PC-9 (cell line): Measurements from ENCODE around the gene GPM6B. TPM values are rescaled to one million over a fixed set of nuclear protein-coding genes. Genes with fewer than 3 reads are reported as not detected.

ENCODE experiments used
- BruUV-seq: library from RNA; stranded (reverse); fragments of 400-500 nt; replicated peaks from 2 replicates; lab custom pipeline; 2021; lab: Mats Ljungman, UMichigan
- CTCF ChIA-PET: fragments of 300-600 bp; sonication (Branson Sonifier 250); formaldehyde crosslinking; loops from one replicate; lab custom pipeline; 2022; ENCODE audit warnings: antibody characterized with exemption; lab: Charles Lee
- POLR2A ChIA-PET: fragments of 300-600 bp; sonication (Branson Sonifier 250); formaldehyde crosslinking; loops from one replicate; lab custom pipeline; 2022; ENCODE audit warnings: antibody characterized with exemption; ENCODE audit not compliant: unreplicated experiment; lab: Charles Lee
- DNase-seq, 2 experiments: peaks; one replicate each; pipeline versions ENCODE4 v3.0.0 to v3.0.0-alpha.2; 2015 to 2022; ENCODE audit warnings: mixed read lengths in 1 of 2
- H2AFZ ChIP-seq: fragments of 200-600 bp; sonication (generic); 2 replicates; pipeline ENCODE4 v1.8.1; 2017; ENCODE audit warnings: antibody characterized with exemption
- H3F3A ChIP-seq: fragments of 200-600 bp; sonication (generic); 2 replicates; pipeline ENCODE4 v1.8.1; 2017; ENCODE audit warnings: antibody characterized with exemption, mild to moderate bottlenecking, low read depth; ENCODE audit not compliant: insufficient read depth
- H3K27ac ChIP-seq: fragments of 200-600 bp; sonication (generic); 2 replicates; pipeline ENCODE4 v1.6.1; 2016; ENCODE audit warnings: mixed run types
- H3K27me3 ChIP-seq: fragments of 200-600 bp; sonication (generic); 2 replicates; pipeline ENCODE4 v1.6.1; 2016; ENCODE audit warnings: low read depth, mixed run types; ENCODE audit not compliant: insufficient read depth
- H3K36me3 ChIP-seq: fragments of 200-600 bp; sonication (generic); 2 replicates; pipeline ENCODE4 v1.6.1; 2016; ENCODE audit warnings: low read depth, mixed run types
- H3K4me1 ChIP-seq: fragments of 200-600 bp; sonication (generic); replicated peaks from 2 replicates; pipeline ENCODE4 v1.6.1; 2016; ENCODE audit warnings: mixed run types; ENCODE audit not compliant: insufficient read depth
- H3K4me2 ChIP-seq: fragments of 200-600 bp; sonication (generic); 2 replicates; pipeline ENCODE4 v1.6.1; 2017; ENCODE audit warnings: mixed run types
- H3K4me3 ChIP-seq: fragments of 200-600 bp; sonication (generic); 2 replicates; pipeline ENCODE4 v1.6.1; 2016; ENCODE audit warnings: mixed run types
- H3K79me2 ChIP-seq: fragments of 200-600 bp; sonication (generic); 2 replicates; pipeline ENCODE4 v1.6.1; 2017; ENCODE audit warnings: low read depth, mixed run types
- H3K9me2 ChIP-seq: fragments of 200-600 bp; sonication (generic); 2 replicates; pipeline ENCODE4 v1.8.1; 2017; ENCODE audit warnings: mild to moderate bottlenecking; ENCODE audit not compliant: insufficient read depth
- H3K9me3 ChIP-seq: fragments of 200-600 bp; sonication (generic); 2 replicates; pipeline ENCODE4 v1.8.1; 2016; ENCODE audit warnings: low read depth; ENCODE audit not compliant: insufficient read depth
- H4K20me1 ChIP-seq: fragments of 200-600 bp; sonication (generic); 2 replicates; pipeline ENCODE4 v1.8.1; 2017; ENCODE audit not compliant: insufficient read depth
- EZH2 ChIP-seq: fragments of 200-600 bp; sonication (generic); IDR thresholded peaks from 2 replicates; pipeline ENCODE4 v1.8.0; 2017; ENCODE audit warnings: antibody characterized with exemption, low read depth
- intact Hi-C: fragments of 100-400 bp; cut with micrococcal nuclease; formaldehyde crosslinking; loops from one replicate; pipeline ENCODE4 v1.10.0; 2022; ENCODE audit not compliant: unreplicated experiment
- total RNA-seq: library from RNA; stranded (reverse); gene quantifications from 2 replicates; pipeline ENCODE4 v1.2.3, GENCODE V29; 2021
- TF ChIP-seq, protein P1 (sequence below): fragments of 200-600 bp; sonication (generic); conservative IDR thresholded peaks from 2 replicates; pipeline ENCODE4 v1.6.1; 2017; ENCODE audit warnings: mixed run types, antibody characterized with exemption, mild to moderate bottlenecking, moderate library complexity

GPM6B gene
- total RNA-seq, 1 experiment from 2014 or later, result not detected

DNA sequence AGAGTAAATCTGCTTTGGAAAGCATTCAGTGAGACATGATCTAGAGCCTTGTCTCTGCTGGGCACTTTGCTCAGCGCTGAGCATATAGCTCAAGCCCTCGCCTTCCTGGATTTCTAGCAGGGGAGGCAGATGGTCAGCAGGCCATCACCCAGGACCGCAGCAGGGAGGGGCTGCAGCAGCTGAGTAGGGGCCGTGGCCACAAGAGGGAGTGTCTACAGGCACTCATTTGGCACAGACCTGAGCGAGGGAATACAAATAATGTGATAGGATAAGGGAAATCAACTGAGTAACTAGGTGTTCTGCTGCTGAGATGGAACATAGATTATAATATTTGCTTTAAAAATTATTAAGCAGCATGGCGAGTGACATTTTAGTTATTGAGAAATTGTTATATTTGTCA is 52.1 kb downstream of the GPM6B start:
- TF ChIP-seq, protein P1, sequence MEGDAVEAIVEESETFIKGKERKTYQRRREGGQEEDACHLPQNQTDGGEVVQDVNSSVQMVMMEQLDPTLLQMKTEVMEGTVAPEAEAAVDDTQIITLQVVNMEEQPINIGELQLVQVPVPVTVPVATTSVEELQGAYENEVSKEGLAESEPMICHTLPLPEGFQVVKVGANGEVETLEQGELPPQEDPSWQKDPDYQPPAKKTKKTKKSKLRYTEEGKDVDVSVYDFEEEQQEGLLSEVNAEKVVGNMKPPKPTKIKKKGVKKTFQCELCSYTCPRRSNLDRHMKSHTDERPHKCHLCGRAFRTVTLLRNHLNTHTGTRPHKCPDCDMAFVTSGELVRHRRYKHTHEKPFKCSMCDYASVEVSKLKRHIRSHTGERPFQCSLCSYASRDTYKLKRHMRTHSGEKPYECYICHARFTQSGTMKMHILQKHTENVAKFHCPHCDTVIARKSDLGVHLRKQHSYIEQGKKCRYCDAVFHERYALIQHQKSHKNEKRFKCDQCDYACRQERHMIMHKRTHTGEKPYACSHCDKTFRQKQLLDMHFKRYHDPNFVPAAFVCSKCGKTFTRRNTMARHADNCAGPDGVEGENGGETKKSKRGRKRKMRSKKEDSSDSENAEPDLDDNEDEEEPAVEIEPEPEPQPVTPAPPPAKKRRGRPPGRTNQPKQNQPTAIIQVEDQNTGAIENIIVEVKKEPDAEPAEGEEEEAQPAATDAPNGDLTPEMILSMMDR, result no peak
- TF ChIP-seq EZH2, result no peak
- intact Hi-C loops, result no loop called here
- CTCF ChIA-PET, result no interaction called here
- Histone ChIP-seq H3K9me3 (no peaks in the 10 kb centered on the region), H4K20me1 (no peaks in the 10 kb centered on the region), H3K27ac (no peak overlapping the region), H3K4me1 (no peaks in the 10 kb centered on the region), H3K36me3 (peaks cover 15% of the 10 kb centered on the region; the same call in 1 of the 2 replicates), H2AFZ (no peak overlapping the region), H3K27me3 (no peaks in the 10 kb centered on the region), H3K9me2 (no peaks in the 10 kb centered on the region), H3K79me2 (no peaks in the 10 kb centered on the region), H3F3A (no peaks in the 10 kb centered on the region), H3K4me2 (no peak overlapping the region), H3K4me3 (no peak overlapping the region)
- POLR2A ChIA-PET, result no interaction called here
- no peak for DNase-seq
- BruUV-seq, result no TSS peak

DNA sequence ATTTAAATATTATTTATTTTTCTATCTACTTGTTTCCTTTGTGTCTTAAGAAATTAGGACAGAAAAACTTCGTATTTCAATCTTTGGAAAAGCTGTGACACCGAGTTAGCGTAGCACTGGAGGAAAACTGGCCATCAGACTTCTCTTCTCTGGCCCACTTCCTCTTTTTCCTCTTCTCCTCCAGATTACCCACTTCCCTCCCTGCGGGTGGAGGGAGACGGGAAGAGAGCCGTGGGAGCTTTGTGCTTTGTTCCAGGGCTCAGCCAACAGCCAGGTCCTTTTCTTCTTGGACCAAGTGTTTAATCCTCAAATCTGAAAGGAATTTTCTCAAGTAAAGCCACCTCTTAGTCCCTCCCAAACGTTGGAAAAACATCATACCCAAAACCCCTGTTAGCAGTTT is 52.6 kb downstream of the GPM6B start:
- POLR2A ChIA-PET, result no interaction called here
- CTCF ChIA-PET, result no interaction called here

DNA sequence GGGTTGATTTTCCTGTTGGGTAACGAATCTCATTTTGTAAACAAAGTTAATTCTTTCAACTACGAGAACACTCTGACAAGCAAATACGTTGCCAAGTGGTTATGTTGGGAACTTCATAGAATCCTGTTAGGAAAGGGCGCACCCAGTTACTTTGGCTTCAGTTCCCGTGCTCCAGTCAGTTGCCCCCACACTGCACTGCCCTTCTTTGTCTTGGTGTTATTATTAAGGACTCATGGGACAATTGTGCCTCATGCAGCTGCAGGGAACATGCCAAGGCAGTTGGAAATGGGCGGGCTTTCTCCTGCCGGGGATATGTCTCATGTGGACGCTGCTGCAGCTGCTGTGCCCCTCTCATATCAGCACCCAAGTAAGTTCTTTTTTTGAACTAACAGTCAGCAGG is 53.4 kb downstream of the GPM6B start:
- no peaks in the 10 kb centered on the region for H3K4me1 ChIP-seq
- POLR2A ChIA-PET, result no interaction called here
- peaks cover 10% of the 10 kb centered on the region; the same call in 1 of the 2 replicates for H3K36me3 ChIP-seq
- no peak overlapping the region for H3K4me2 ChIP-seq
- H2AFZ ChIP-seq, result no peak overlapping the region
- H3K27me3 ChIP-seq, result no peaks in the 10 kb centered on the region
- H3K9me2 ChIP-seq, result no peaks in the 10 kb centered on the region
- H4K20me1 ChIP-seq, result no peaks in the 10 kb centered on the region
- H3K9me3 ChIP-seq, result no peaks in the 10 kb centered on the region
- no TSS peak for BruUV-seq
- CTCF ChIA-PET, result no interaction called here
- H3K4me3 ChIP-seq, result no peak overlapping the region
- no peak for TF ChIP-seq EZH2
- TF ChIP-seq, protein P1, result no peak
- H3K79me2 ChIP-seq, result no peaks in the 10 kb centered on the region
- no peak overlapping the region for H3K27ac ChIP-seq
- intact Hi-C loops, result no loop called here
- no peak for DNase-seq
- no peaks in the 10 kb centered on the region for H3F3A ChIP-seq

More for the DNA sequence above, 52.6 kb downstream of the GPM6B start:
- Histone ChIP-seq H3K79me2 (no peaks in the 10 kb centered on the region), H3K36me3 (peaks cover 15% of the 10 kb centered on the region; the same call in 1 of the 2 replicates), H2AFZ (no peak overlapping the region), H3K4me2 (no peak overlapping the region), H3K27ac (no peak overlapping the region), H3K9me3 (no peaks in the 10 kb centered on the region), H3K9me2 (no peaks in the 10 kb centered on the region), H3K4me3 (no peak overlapping the region), H3F3A (no peaks in the 10 kb centered on the region), H3K4me1 (no peaks in the 10 kb centered on the region), H3K27me3 (no peaks in the 10 kb centered on the region), H4K20me1 (no peaks in the 10 kb centered on the region)
- intact Hi-C loops, result no loop called here
- DNase-seq, result no peak
- no peak for TF ChIP-seq EZH2
- TF ChIP-seq, protein P1, result no peak
- no TSS peak for BruUV-seq
